GM12874 (cell line): ENCODE measurements around the gene PRAC2.

Experiments
- TF ChIP-seq, protein P1 (sequence below): IDR thresholded peaks from 2 replicates; pipeline ENCODE4 v1.5.1; 2011; ENCODE audit warnings: low read depth, mild to moderate bottlenecking, control low read depth, low read length, moderate library complexity; ENCODE audit not compliant: insufficient read depth

Gene PRAC2

DNA sequence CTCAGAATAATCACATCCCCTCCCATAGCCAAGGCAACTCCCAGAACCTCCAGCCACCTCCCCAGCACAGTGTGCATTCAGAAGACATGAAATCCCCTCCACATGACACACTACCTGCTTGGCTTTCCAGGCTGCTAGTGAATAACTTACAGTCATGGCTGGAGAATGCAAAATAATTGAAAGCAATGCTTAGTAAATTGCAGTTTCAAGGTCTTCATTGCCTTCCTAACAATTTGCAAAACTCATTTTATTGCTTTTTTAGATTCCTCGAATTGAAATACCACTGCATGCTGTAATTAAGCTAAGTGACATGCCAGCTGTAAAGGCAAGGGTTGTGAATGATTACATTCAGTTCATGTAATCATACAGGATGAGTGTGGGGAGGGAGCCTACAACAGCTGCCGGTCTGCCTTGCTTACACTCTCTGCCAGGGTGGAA lies 34.6 kb downstream of the PRAC2 start:
- TF ChIP-seq, protein P1, sequence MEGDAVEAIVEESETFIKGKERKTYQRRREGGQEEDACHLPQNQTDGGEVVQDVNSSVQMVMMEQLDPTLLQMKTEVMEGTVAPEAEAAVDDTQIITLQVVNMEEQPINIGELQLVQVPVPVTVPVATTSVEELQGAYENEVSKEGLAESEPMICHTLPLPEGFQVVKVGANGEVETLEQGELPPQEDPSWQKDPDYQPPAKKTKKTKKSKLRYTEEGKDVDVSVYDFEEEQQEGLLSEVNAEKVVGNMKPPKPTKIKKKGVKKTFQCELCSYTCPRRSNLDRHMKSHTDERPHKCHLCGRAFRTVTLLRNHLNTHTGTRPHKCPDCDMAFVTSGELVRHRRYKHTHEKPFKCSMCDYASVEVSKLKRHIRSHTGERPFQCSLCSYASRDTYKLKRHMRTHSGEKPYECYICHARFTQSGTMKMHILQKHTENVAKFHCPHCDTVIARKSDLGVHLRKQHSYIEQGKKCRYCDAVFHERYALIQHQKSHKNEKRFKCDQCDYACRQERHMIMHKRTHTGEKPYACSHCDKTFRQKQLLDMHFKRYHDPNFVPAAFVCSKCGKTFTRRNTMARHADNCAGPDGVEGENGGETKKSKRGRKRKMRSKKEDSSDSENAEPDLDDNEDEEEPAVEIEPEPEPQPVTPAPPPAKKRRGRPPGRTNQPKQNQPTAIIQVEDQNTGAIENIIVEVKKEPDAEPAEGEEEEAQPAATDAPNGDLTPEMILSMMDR = no peak

DNA sequence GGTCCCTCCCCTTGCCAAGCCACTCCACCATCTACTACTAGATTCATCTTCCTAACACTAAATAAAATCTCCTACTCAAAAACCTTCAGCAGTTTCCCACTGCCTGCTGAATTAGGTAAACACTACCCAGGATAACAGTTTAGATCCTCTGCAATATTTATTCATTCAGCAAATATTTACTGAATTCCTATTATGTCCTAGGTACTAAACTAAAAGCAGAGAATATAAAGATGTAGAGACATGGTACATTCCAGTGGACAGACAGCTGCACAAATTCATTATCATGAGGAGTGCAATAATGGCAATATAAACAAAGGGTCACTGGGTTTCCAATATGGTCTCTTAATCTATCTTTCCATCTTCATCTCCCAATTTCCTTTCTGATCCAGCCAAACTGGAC lies 36.3 kb downstream of the PRAC2 start:
- TF ChIP-seq, protein P1 = no peak

DNA sequence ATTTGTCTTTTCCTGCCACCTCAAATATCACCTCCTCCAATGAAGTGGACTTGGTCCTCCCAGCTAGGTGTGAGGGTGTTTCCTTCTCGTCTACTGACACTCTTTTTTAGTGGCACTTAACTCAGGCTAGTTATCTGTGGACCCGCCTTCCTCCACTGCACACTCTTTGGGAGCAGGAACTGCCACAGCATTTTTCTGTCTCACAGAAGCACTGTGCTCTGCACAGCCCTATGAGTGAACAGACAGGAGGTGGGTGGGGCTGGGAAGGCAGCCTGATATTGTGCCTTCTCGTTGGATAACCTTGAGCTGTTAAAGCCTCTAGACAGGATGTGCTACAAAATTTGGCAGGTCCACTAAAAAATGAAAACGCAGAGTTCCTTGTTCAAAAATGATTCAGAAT lies 37.4 kb downstream of the PRAC2 start:
- TF ChIP-seq, protein P1 = no peak

DNA sequence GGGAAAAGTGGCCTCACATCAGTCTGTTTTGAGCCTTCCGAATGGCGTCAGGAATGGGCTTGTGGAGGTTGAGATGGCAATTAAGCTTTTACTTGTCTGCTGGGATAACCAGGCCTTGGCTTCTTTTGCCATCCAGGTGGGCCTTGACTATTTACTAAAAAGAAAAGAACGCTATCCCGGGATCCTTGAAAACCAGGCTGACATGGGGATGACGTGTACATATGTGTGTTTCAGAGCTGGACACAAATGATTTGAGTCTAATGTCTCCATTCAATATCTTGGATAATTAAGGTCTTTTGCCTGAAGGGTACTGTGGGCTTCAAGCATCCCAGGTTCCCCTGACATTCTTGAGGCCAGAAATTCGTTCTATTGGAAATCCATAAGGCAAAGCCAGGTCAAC lies 38.1 kb downstream of the PRAC2 start:
- TF ChIP-seq, protein P1 = no peak

DNA sequence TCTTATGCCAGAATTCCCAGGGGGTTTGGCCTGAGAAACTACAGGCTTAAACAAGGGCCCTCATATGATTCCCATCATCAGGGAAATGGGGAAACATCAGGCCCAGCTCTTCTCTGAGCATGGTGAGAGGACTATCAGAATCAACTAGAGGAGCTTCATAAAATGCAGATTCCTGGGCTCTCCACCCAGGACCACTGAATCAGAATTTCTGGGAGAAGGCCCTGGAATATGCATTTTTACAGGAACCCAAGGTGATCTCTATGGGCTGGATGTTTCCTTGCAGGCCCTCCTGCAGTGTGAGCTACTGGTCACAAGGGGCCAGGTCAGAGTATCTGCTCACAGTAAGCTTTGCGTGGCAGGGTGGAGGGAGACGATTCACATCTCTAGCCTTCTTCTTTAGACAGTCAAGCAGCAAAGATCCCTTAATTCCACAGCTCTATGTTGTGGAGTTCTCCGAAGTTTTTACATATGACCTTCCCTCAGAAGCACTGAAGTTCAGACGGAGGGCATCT lies 44.3 kb downstream of the PRAC2 start:
- TF ChIP-seq, protein P1 = no peak

DNA sequence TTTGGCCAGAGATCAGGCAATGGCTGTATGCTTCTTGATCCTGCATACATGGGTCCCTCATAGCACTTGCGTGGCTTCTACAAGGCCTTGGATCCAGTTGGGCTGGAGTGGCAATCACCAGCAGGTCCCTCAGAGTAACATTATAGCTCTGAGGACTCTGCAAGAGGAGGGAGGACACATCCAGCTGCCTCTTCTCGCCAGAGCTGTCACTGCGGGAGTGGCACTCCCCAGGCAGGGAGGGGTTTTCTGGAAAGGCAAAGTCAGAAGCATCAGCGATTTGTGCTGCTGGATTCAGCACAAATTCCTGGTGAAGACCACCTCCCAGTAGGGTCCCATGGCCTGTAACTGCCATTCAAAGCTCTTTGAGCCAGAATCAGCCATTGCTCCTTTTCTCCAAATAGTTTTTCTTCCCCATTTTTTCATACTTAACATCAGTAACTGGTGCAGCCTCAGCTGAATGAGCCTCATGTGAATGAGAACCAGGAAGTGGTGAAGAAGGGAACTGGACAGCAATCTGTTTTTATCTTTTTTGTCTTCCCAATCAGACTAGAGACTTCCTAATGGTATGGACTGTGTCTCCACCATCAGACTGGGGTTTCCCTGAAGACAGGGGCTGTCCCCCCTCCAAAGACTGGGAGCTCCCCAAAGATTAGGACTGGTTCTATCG lies 46.2 kb downstream of the PRAC2 start:
- TF ChIP-seq, protein P1 = no peak

DNA sequence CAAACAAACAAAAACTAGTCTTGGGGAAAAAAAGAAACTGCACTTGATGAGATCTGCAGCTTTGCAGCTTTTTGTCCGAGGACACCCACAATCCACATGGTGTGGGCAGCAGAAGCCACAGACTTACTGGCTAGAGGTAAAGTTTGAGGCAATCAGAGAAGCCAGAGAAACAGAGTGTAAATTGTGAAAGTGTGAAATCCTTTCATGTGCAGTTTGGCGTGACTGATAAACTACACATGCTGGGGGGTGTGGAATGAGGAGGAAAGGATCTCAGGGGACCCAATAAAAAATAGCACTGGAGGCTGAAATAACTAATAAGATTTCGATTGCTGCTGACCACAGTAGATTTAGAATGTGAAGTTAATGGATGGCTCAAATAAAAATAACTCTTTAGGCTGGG lies 48.0 kb downstream of the PRAC2 start:
- TF ChIP-seq, protein P1 = no peak
